GM12878 (cell line): ENCODE measurements around the gene NDUFC1. TPM values are rescaled to one million over a fixed set of nuclear protein-coding genes. Genes with fewer than 3 reads are reported as not detected.
"Not testable (repeated sequence)": the region's sequence is repeated elsewhere in the genome, so short reads cannot be mapped to it uniquely, and the experiment has no call there.

Experiments
- ATAC-seq: fragments of 200-7000 bp; cut with Tn5 transposase; 3 replicates; pipeline ENCODE4 v1.9.1; 2020; ENCODE audit warnings: mild to moderate bottlenecking, moderate library complexity
- BruUV-seq: library from RNA; stranded (reverse); fragments of 400-500 nt; replicated peaks from 2 replicates; lab custom pipeline; 2021; lab: Mats Ljungman, UMichigan
- CTCF ChIA-PET: fragments of 300-600 bp; sonication (Branson Sonifier 250); formaldehyde crosslinking; extraction: SDS; loops from one replicate; lab custom pipeline; 2021; ENCODE audit warnings: inconsistent platforms; lab: Yijun Ruan, JAX
- POLR2A ChIA-PET: fragments of 350-600 bp; formaldehyde crosslinking; extraction: SDS; loops from one replicate; lab custom pipeline; 2021; ENCODE audit warnings: inconsistent platforms; lab: Charles Lee
- RAD21 ChIA-PET: fragments of 300-600 bp; sonication (Branson Sonifier 250); formaldehyde crosslinking; loops from one replicate; lab custom pipeline; 2023; ENCODE audit warnings: antibody characterized with exemption; ENCODE audit not compliant: unreplicated experiment; lab: Charles Lee
- SMC1A ChIA-PET: fragments of 300-600 bp; sonication (Branson Sonifier 250); formaldehyde crosslinking; loops from one replicate; lab custom pipeline; 2023; ENCODE audit not compliant: unreplicated experiment, uncharacterized antibody; lab: Charles Lee
- DNase-seq: peaks from one replicate; pipeline ENCODE4 v3.0.0-alpha.2; 2011; ENCODE audit warnings: low read depth, low spot score
- FAIRE-seq: peaks from 3 replicates; lab custom pipeline; 2011; peaks lifted over from hg19 to GRCh38; lab: Jason Lieb, UNC
- H2AFZ ChIP-seq: 2 replicates; pipeline ENCODE4 v1.6.0; 2011; ENCODE audit warnings: low read depth, low read length, control low read depth; ENCODE audit not compliant: control insufficient read depth
- H3K27ac ChIP-seq: 2 replicates; pipeline ENCODE4 v1.5.1; 2011; ENCODE audit warnings: control low read depth; ENCODE audit not compliant: control insufficient read depth, insufficient read depth
- H3K27me3 ChIP-seq, 2 experiments: replicated peaks in 1 of 2; 2 replicates each; pipeline versions ENCODE4 v1.6.0 to v1.6.1; 2011; ENCODE audit warnings: low read length in 1 of 2; ENCODE audit not compliant: control insufficient read depth in 2 of 2, insufficient read depth in 2 of 2
- H3K36me3 ChIP-seq, 2 experiments: 2 replicates each; pipeline ENCODE4 v1.5.1; 2011; ENCODE audit warnings: low read length in 1 of 2; ENCODE audit not compliant: control insufficient read depth in 2 of 2, insufficient read depth in 2 of 2
- H3K4me1 ChIP-seq: 2 replicates; pipeline ENCODE4 v1.6.1; 2011; ENCODE audit warnings: mild to moderate bottlenecking, low read length, moderate library complexity, mixed read lengths; ENCODE audit not compliant: control insufficient read depth, insufficient read depth
- H3K4me2 ChIP-seq: 2 replicates; pipeline ENCODE4 v1.6.0; 2011; ENCODE audit warnings: control low read depth; ENCODE audit not compliant: control insufficient read depth, insufficient read depth
- H3K4me3 ChIP-seq: fragments of 200-600 bp; sonication (generic); 2 replicates; pipeline ENCODE4 v1.5.1; 2016
- H3K79me2 ChIP-seq: 2 replicates; pipeline ENCODE4 v1.6.0; 2011; ENCODE audit warnings: low read length; ENCODE audit not compliant: control insufficient read depth, insufficient read depth
- H3K9ac ChIP-seq: 2 replicates; pipeline ENCODE4 v1.8.0; 2011; ENCODE audit warnings: low read length, control low read depth, mixed read lengths; ENCODE audit not compliant: control insufficient read depth, insufficient read depth
- H3K9me3 ChIP-seq: replicated peaks from 3 replicates; pipeline ENCODE4 v1.5.1; 2011; ENCODE audit warnings: mild to moderate bottlenecking, low read length; ENCODE audit not compliant: control insufficient read depth, insufficient read depth
- H4K20me1 ChIP-seq: 2 replicates; pipeline ENCODE4 v1.6.0; 2011; ENCODE audit not compliant: control insufficient read depth, insufficient read depth
- BRCA1 ChIP-seq: IDR thresholded peaks from 2 replicates; pipeline ENCODE4 v1.6.1; 2011; ENCODE audit warnings: low read depth, low read length, improper control_type of control experiment
- SRF ChIP-seq, 2 experiments: IDR thresholded peaks; 2 replicates each; pipeline ENCODE4 v1.6.1; 2011; ENCODE audit warnings: low read depth in 2 of 2, low read length in 2 of 2, mild to moderate bottlenecking in 1 of 2, moderate library complexity in 1 of 2
- WGBS: methylation state at CpG from one replicate; pipeline ENCODE4 v1.1.6; 2016; ENCODE audit warnings: low lambda C conversion rate; ENCODE audit not compliant: insufficient replicate concordance, insufficient coverage; ENCODE audit errors: missing lambda C conversion rate; 5-methylcytosine and 5-hydroxymethylcytosine counted together
- in situ Hi-C: fragments of 300-500 bp; cut with MboI; formaldehyde crosslinking; loops from 9 replicates; pipeline ENCODE4 v1.14.3; 2018; ENCODE audit warnings: mixed read lengths
- intact Hi-C: fragments of 100-400 bp; cut with micrococcal nuclease; formaldehyde crosslinking; loops from one replicate; pipeline ENCODE4 v1.14.2; 2022; ENCODE audit not compliant: unreplicated experiment
- polyA plus RNA-seq, 11 experiments: library from polyadenylated mRNA; depleted of rRNA in 4 of 11; unstranded in 6 of 11; stranded (reverse) in 5 of 11; fragments of >200 nt; fragmentation: Nextera tagmentation in 4 of 11; fragmentation: Illumina TruSeq in 1 of 11; extraction: Ambion mirVana in 4 of 11; extraction: Trizol in 1 of 11; gene quantifications; 1 replicate in 1 of 11; 2 replicates in 10 of 11; pipeline versions ENCODE4 v1.2.1 to v1.2.3, GENCODE V29; 2011 to 2016; ENCODE audit warnings: inconsistent platforms in 2 of 11, missing spikeins in 2 of 11, low read depth in 1 of 11
- total RNA-seq, 4 experiments: library from RNA; depleted of rRNA in 3 of 4; stranded (reverse); fragments of >200 nt in 3 of 4; fragmentation: Illumina TruSeq in 1 of 4; extraction: Trizol in 1 of 4; gene quantifications; 2 replicates each; pipeline versions ENCODE4 v1.2.1 to v1.2.3, GENCODE V29; 2013 to 2021

The NDUFC1 gene
- total and polyA plus RNA-seq, 10 of the 15 experiments (the other 5 are each of a cell fraction or from before 2014, with no cell fraction given), result 25.5 to 242 (median 68.9) TPM

- H3K79me2 ChIP-seq, result peaks cover 93% of the 10 kb centered on the region
- H3K4me2 ChIP-seq, H3K36me3 ChIP-seq, BruUV-seq, H4K20me1 ChIP-seq, DNase-seq, H3K27ac ChIP-seq, FAIRE-seq, intact Hi-C loops, H3K9me3 ChIP-seq, H3K4me3 ChIP-seq, H3K27me3 ChIP-seq, H3K4me1 ChIP-seq, H3K9ac ChIP-seq, H2AFZ ChIP-seq: not testable (repeated sequence)
- peak in 1 of 2 experiments; percentile 69; a peak in 1 of 4 replicates for TF ChIP-seq SRF (IDR thresholded peaks at IDR 0.05; ENCODE audit: low read depth in 2 of 2, low read length in 2 of 2)
- ChIA-PET CTCF (interaction anchor here (0.6 to 2.0 kb wide), 4 partner anchors 10 to 26 kb away, joined by 3 to 7 read pairs (median 4); no protein-coding TSS in a partner anchor), SMC1A (interaction anchor here (1.1 to 1.3 kb wide), 3 partner anchors 14 to 292 kb away, joined by 3 to 5 read pairs (median 3); no protein-coding TSS in a partner anchor), POLR2A (interaction anchor here (1.2 to 3.2 kb wide), 2 partner anchors 9 to 10 kb away, joined by 3 to 16 read pairs; no protein-coding TSS in a partner anchor), RAD21 (interaction anchor here (1.0 kb wide), 1 partner anchor 8 kb away, joined by 5 read pairs; no protein-coding TSS in a partner anchor)
- in situ Hi-C loops, result loop anchor here (25.0 kb wide), 1 partner anchor 1110 kb away; no protein-coding TSS in a partner anchor
- peak; percentile 27; the same call in 2 of the 3 replicates for ATAC-seq
- 67% methylated on average over 1 of the region's 1 CpG for WGBS
Observed at GRCh38 chr4:139322070-139322469, 19.8 kb upstream of the NDUFC1 start.

GRCh38 chr4:139319571-139319970 is 17.3 kb upstream of the NDUFC1 start:
- RAD21 ChIA-PET, result no interaction called here
- POLR2A ChIA-PET, result interaction anchor here (1.3 kb wide), 1 partner anchor 20 kb away, joined by 4 read pairs; no protein-coding TSS in a partner anchor
- Histone ChIP-seq H3K27me3 (no peaks in the 10 kb centered on the region), H3K9ac (no peak overlapping the region), H3K36me3 (no peaks in the 10 kb centered on the region; a peak in 1 of 4 replicates), H3K4me2 (no peak overlapping the region), H3K9me3 (no peaks in the 10 kb centered on the region; the same call in none of the 3 replicates), H3K27ac (no peak overlapping the region), H3K4me1 (peaks cover 8% of the 10 kb centered on the region), H3K79me2 (peaks cover 93% of the 10 kb centered on the region), H2AFZ (no peak overlapping the region), H3K4me3 (no peak overlapping the region), H4K20me1 (no peaks in the 10 kb centered on the region)
- ATAC-seq (no peak), FAIRE-seq (no peak), DNase-seq (no peak)
- SMC1A ChIA-PET, result interaction anchor here (1.5 kb wide), 1 partner anchor 18 kb away, joined by 4 read pairs; the partner anchor contains the start of gene NAA15
- TF ChIP-seq BRCA1, result no peak
- CTCF ChIA-PET, result no interaction called here
- intact Hi-C loops, result no loop called here
- in situ Hi-C loops, result loop anchor here (25.0 kb wide), 1 partner anchor 1107 kb away; no protein-coding TSS in a partner anchor
- no TSS peak for BruUV-seq
- WGBS, result 100% methylated on average over 1 of the region's 1 CpG
